T-cell (primary cell): ENCODE results near the gene PILRA. TPM values are rescaled to one million over a fixed set of nuclear protein-coding genes. Genes with fewer than 3 reads are reported as not detected.

Source experiments
- ATAC-seq, 4 experiments: fragments of 200-7000 bp in 3 of 4; fragments of 150-1000 bp in 1 of 4; cut with Tn5 transposase; replicated peaks in 1 of 4; 1 replicate in 3 of 4; 2 replicates in 1 of 4; pipeline ENCODE4 v1.10.0; 2021; ENCODE audit warnings: moderate library complexity in 3 of 4, mild to moderate bottlenecking in 2 of 4, moderate number of reproducible peaks in 1 of 4
- CTCF ChIA-PET, 2 donors: fragments of 300-600 bp; sonication (Branson Sonifier 250); formaldehyde crosslinking; loops; one replicate each; lab custom pipeline; 2022; ENCODE audit warnings: antibody characterized with exemption in 2 of 2; lab: Charles Lee
- POLR2A ChIA-PET, 2 donors: fragments of 300-600 bp; sonication (Branson Sonifier 250); formaldehyde crosslinking; loops; one replicate each; lab custom pipeline; 2022; ENCODE audit warnings: antibody characterized with exemption in 2 of 2; lab: Charles Lee
- DNase-seq, 35 experiments: peaks; one replicate each; pipeline versions ENCODE4 v3.0.0 to v3.0.0-alpha.2; 2013 to 2023
- H3K27ac ChIP-seq: one replicate; pipeline ENCODE4 v1.5.1; 2013; ENCODE audit warnings: low read length
- H3K27me3 ChIP-seq, 2 experiments: replicated peaks in 1 of 2; 1 replicate in 1 of 2; 2 replicates in 1 of 2; pipeline versions ENCODE4 v1.6.1 to v1.7.0; 2013; ENCODE audit warnings: low read length in 1 of 2, mixed read lengths in 1 of 2; ENCODE audit not compliant: control insufficient read depth in 2 of 2, insufficient read depth in 2 of 2; ENCODE audit errors: extremely low read depth in 1 of 2
- H3K36me3 ChIP-seq, 2 donors: 1 replicate in 1 of 2; 2 replicates in 1 of 2; pipeline versions ENCODE4 v1.6.1 to v1.7.0; 2013; ENCODE audit warnings: low read length in 1 of 2; ENCODE audit not compliant: control insufficient read depth in 2 of 2, insufficient read depth in 1 of 2; ENCODE audit errors: extremely low read depth in 1 of 2
- H3K4me1 ChIP-seq, 2 experiments: 1 replicate in 1 of 2; 2 replicates in 1 of 2; pipeline versions ENCODE4 v1.6.1 to v1.7.0; 2013; ENCODE audit warnings: low read length in 2 of 2, mixed read lengths in 1 of 2; ENCODE audit not compliant: insufficient read depth in 2 of 2, control insufficient read depth in 1 of 2; ENCODE audit errors: extremely low read depth in 1 of 2
- H3K4me3 ChIP-seq, 2 donors: 1 replicate in 1 of 2; 2 replicates in 1 of 2; pipeline versions ENCODE4 v1.5.1 to v1.7.0; 2013; ENCODE audit warnings: mild to moderate bottlenecking in 2 of 2, low read length in 1 of 2, moderate library complexity in 1 of 2; ENCODE audit not compliant: control insufficient read depth in 1 of 2; ENCODE audit errors: extremely low read depth in 1 of 2
- H3K9me3 ChIP-seq: 2 replicates; pipeline ENCODE4 v1.7.0; 2013
- H3K27ac Mint-ChIP-seq, 2 donors: one replicate each; pipeline ENCODE4 v1.8.0; 2020 to 2021; ENCODE audit warnings: mild to moderate bottlenecking in 2 of 2, mixed read lengths in 2 of 2
- H3K27me3 Mint-ChIP-seq, 2 donors: one replicate each; pipeline ENCODE4 v1.8.0; 2021 to 2022; ENCODE audit warnings: mixed read lengths in 2 of 2
- H3K36me3 Mint-ChIP-seq: one replicate; pipeline ENCODE4 v1.8.0; 2021; ENCODE audit warnings: mixed read lengths
- H3K4me1 Mint-ChIP-seq, 3 donors: one replicate each; pipeline ENCODE4 v1.8.0; 2020 to 2022; ENCODE audit warnings: mixed read lengths in 3 of 3, mild to moderate bottlenecking in 1 of 3
- H3K4me3 Mint-ChIP-seq, 3 donors: one replicate each; pipeline ENCODE4 v1.8.0; 2020 to 2022; ENCODE audit warnings: mild to moderate bottlenecking in 3 of 3, mixed read lengths in 3 of 3, moderate library complexity in 3 of 3
- H3K9me3 Mint-ChIP-seq, 3 donors: one replicate each; pipeline ENCODE4 v1.8.0; 2020 to 2022; ENCODE audit warnings: mixed read lengths in 3 of 3
- WGBS: methylation state at CpG from one replicate; pipeline ENCODE4 v1.1.5; 2013; ENCODE audit warnings: missing lambda C conversion rate; ENCODE audit not compliant: insufficient coverage; 5-methylcytosine and 5-hydroxymethylcytosine counted together
- total RNA-seq, 35 experiments: library from RNA in 6 of 35; stranded (reverse) in 6 of 35; fragments of 120-200 nt in 1 of 35; gene quantifications; one replicate each; pipeline versions ENCODE4 v1.2.1 to v1.2.4 and lab custom pipeline; 2013 to 2026

Gene PILRA
- total RNA-seq, 5 donors from 2014 or later (not counting 1 experiment from before 2014, with no cell fraction given) = 3.7 to 19.3 (median 7.1) TPM

GRCh38 chr7:100356416-100357068 lies 16.7 kb upstream of the PILRA start:
- Mint-ChIP-seq H3K36me3 (peaks cover 26% of the 10 kb centered on the region), H3K27me3 (no peaks in the 10 kb centered on the region), H3K9me3 (no peaks in the 10 kb centered on the region), H3K4me1 (peaks cover 12 to 18% (median 13%) of the 10 kb centered on the region in 3 donors), H3K4me3 (no peak overlapping the region), H3K27ac (no peak overlapping the region)
- DNase-seq = no peak
- Histone ChIP-seq H3K27ac (no peak overlapping the region), H3K36me3 (peaks cover 24 to 81% of the 10 kb centered on the region in 2 donors), H3K9me3 (no peaks in the 10 kb centered on the region), H3K4me1 (peaks cover 12 to 45% of the 10 kb centered on the region in 2 experiments), H3K4me3 (no peak overlapping the region), H3K27me3 (no peaks in the 10 kb centered on the region)
- 87% methylated on average over 7 of the region's 8 CpGs for WGBS
- POLR2A ChIA-PET = no interaction called here
- CTCF ChIA-PET = no interaction called here
- no peak for ATAC-seq

GRCh38 chr7:100357131-100357561 lies 16.1 kb upstream of the PILRA start:
- no peak overlapping the region for H3K4me3 Mint-ChIP-seq
- peaks cover 32% of the 10 kb centered on the region for H3K36me3 Mint-ChIP-seq
- no peaks in the 10 kb centered on the region for H3K9me3 ChIP-seq
- ATAC-seq (no peak), DNase-seq (no peak)
- H3K4me1 ChIP-seq = peaks cover 9 to 39% of the 10 kb centered on the region in 2 experiments
- 95% methylated on average over 3 of the region's 6 CpGs for WGBS
- H3K27me3 ChIP-seq = no peaks in the 10 kb centered on the region
- H3K36me3 ChIP-seq = peaks cover 24 to 85% of the 10 kb centered on the region in 2 donors
- H3K4me3 ChIP-seq = no peak overlapping the region
- H3K4me1 Mint-ChIP-seq = peaks cover 9 to 15% (median 10%) of the 10 kb centered on the region in 3 donors
- no peaks in the 10 kb centered on the region for H3K27me3 Mint-ChIP-seq
- H3K27ac ChIP-seq = no peak overlapping the region
- CTCF ChIA-PET = no interaction called here
- POLR2A ChIA-PET = no interaction called here
- H3K9me3 Mint-ChIP-seq = no peaks in the 10 kb centered on the region
- H3K27ac Mint-ChIP-seq = no peak overlapping the region

GRCh38 chr7:100358027-100358856 lies 15.0 kb upstream of the PILRA start, which contains the start of gene PILRB:
PILRB (plus strand) TSS chr7:100358117; CDS start chr7:100358303, 186 bp downstream.
- ChIA-PET CTCF (interaction anchor here in 1 of 2 donors (0.7 kb wide), 1 partner anchor 369 kb away, joined by 3 read pairs; no protein-coding TSS in a partner anchor), POLR2A (no interaction called here)
- Mint-ChIP-seq H3K27me3 (no peaks in the 10 kb centered on the region), H3K4me1 (peaks cover 5 to 8% (median 6%) of the 10 kb centered on the region in 3 donors), H3K9me3 (no peaks in the 10 kb centered on the region), H3K4me3 (no peak within 1 kb of the TSS), H3K36me3 (peaks cover 38% of the 10 kb centered on the region), H3K27ac (no peak within 1 kb of the TSS)
- ATAC-seq (no peak), DNase-seq (no peak)
- H3K27ac ChIP-seq = no peak within 1 kb of the TSS
- H3K4me3 ChIP-seq = no peak within 1 kb of the TSS
- no peaks in the 10 kb centered on the region for H3K27me3 ChIP-seq
- peaks cover 6 to 28% of the 10 kb centered on the region in 2 experiments for H3K4me1 ChIP-seq
- H3K9me3 ChIP-seq = no peaks in the 10 kb centered on the region
- H3K36me3 ChIP-seq = peaks cover 24 to 81% of the 10 kb centered on the region in 2 donors
- 93% methylated on average over 6 of the region's 11 CpGs for WGBS

- H3K4me1 Mint-ChIP-seq = peaks cover 0 to 2% (median under 1%) of the 10 kb centered on the region in 3 donors
- H3K4me3 Mint-ChIP-seq = no peak overlapping the region
- Histone ChIP-seq H3K4me3 (no peak overlapping the region), H3K36me3 (peaks cover 24 to 77% of the 10 kb centered on the region in 2 donors), H3K9me3 (no peaks in the 10 kb centered on the region), H3K27ac (no peak overlapping the region), H3K27me3 (no peaks in the 10 kb centered on the region), H3K4me1 (peaks cover 0 to 22% of the 10 kb centered on the region in 2 experiments)
- ATAC-seq = no peak
- no peaks in the 10 kb centered on the region for H3K27me3 Mint-ChIP-seq
- ChIA-PET CTCF (interaction anchor here in 1 of 2 donors (0.7 kb wide), 1 partner anchor 369 kb away, joined by 3 read pairs; no protein-coding TSS in a partner anchor), POLR2A (no interaction called here)
- peaks cover 37% of the 10 kb centered on the region for H3K36me3 Mint-ChIP-seq
- 98% methylated on average over 8 of the region's 8 CpGs for WGBS
- H3K27ac Mint-ChIP-seq = peak overlapping the region in 1 of 2 donors; percentile 36
- no peak for DNase-seq
- H3K9me3 Mint-ChIP-seq = no peaks in the 10 kb centered on the region
Observed at GRCh38 chr7:100358857-100359212, 14.5 kb upstream of the PILRA start.

GRCh38 chr7:100360135-100360854 lies 13.0 kb upstream of the PILRA start:
- Mint-ChIP-seq H3K9me3 (no peaks in the 10 kb centered on the region), H3K4me1 (peaks cover 3 to 8% (median 6%) of the 10 kb centered on the region in 3 donors), H3K36me3 (peaks cover 39% of the 10 kb centered on the region), H3K27ac (peak overlapping the region; percentile 3 to 72), H3K27me3 (no peaks in the 10 kb centered on the region), H3K4me3 (no peak overlapping the region)
- CTCF ChIA-PET = no interaction called here
- DNase-seq = no peak
- POLR2A ChIA-PET = interaction anchor here in 1 of 2 donors (0.7 kb wide), 1 partner anchor 42 kb away, joined by 3 read pairs; no protein-coding TSS in a partner anchor
- Histone ChIP-seq H3K36me3 (peaks cover 19 to 64% of the 10 kb centered on the region in 2 donors), H3K27ac (no peak overlapping the region), H3K4me3 (no peak overlapping the region), H3K4me1 (peaks cover 0 to 10% of the 10 kb centered on the region in 2 experiments), H3K27me3 (no peaks in the 10 kb centered on the region), H3K9me3 (no peaks in the 10 kb centered on the region)
- ATAC-seq = no peak
- WGBS = 100% methylated on average over 1 of the region's 3 CpGs

GRCh38 chr7:100363098-100363497 lies 10.2 kb upstream of the PILRA start:
- ChIA-PET CTCF (no interaction called here), POLR2A (no interaction called here)
- H3K27me3 Mint-ChIP-seq = no peaks in the 10 kb centered on the region
- no peak overlapping the region for H3K27ac Mint-ChIP-seq
- Histone ChIP-seq H3K27ac (no peak overlapping the region), H3K4me3 (no peak overlapping the region), H3K27me3 (no peaks in the 10 kb centered on the region), H3K4me1 (peaks cover 0 to 22% of the 10 kb centered on the region in 2 experiments), H3K36me3 (peaks cover 14 to 41% of the 10 kb centered on the region in 2 donors), H3K9me3 (no peaks in the 10 kb centered on the region)
- H3K4me1 Mint-ChIP-seq = peaks cover 24 to 29% (median 28%) of the 10 kb centered on the region in 3 donors
- no peaks in the 10 kb centered on the region for H3K9me3 Mint-ChIP-seq
- ATAC-seq (no peak), DNase-seq (no peak)
- H3K4me3 Mint-ChIP-seq = no peak overlapping the region
- peaks cover 51% of the 10 kb centered on the region for H3K36me3 Mint-ChIP-seq
